GM12878 (cell line): ENCODE results near the gene ARHGAP26. TPM values are rescaled to one million over a fixed set of nuclear protein-coding genes. Genes with fewer than 3 reads are reported as not detected.

Experiments
- ATAC-seq: fragments of 200-7000 bp; cut with Tn5 transposase; 3 replicates; pipeline ENCODE4 v1.9.1; 2020; ENCODE audit warnings: mild to moderate bottlenecking, moderate library complexity
- BruUV-seq: library from RNA; stranded (reverse); fragments of 400-500 nt; replicated peaks from 2 replicates; lab custom pipeline; 2021; lab: Mats Ljungman, UMichigan
- CTCF ChIA-PET: fragments of 300-600 bp; sonication (Branson Sonifier 250); formaldehyde crosslinking; extraction: SDS; loops from one replicate; lab custom pipeline; 2021; ENCODE audit warnings: inconsistent platforms; lab: Yijun Ruan, JAX
- POLR2A ChIA-PET: fragments of 350-600 bp; formaldehyde crosslinking; extraction: SDS; loops from one replicate; lab custom pipeline; 2021; ENCODE audit warnings: inconsistent platforms; lab: Charles Lee
- RAD21 ChIA-PET: fragments of 300-600 bp; sonication (Branson Sonifier 250); formaldehyde crosslinking; loops from one replicate; lab custom pipeline; 2023; ENCODE audit warnings: antibody characterized with exemption; ENCODE audit not compliant: unreplicated experiment; lab: Charles Lee
- SMC1A ChIA-PET: fragments of 300-600 bp; sonication (Branson Sonifier 250); formaldehyde crosslinking; loops from one replicate; lab custom pipeline; 2023; ENCODE audit not compliant: unreplicated experiment, uncharacterized antibody; lab: Charles Lee
- DNase-seq: peaks from one replicate; pipeline ENCODE4 v3.0.0-alpha.2; 2011; ENCODE audit warnings: low read depth, low spot score
- FAIRE-seq: peaks from 3 replicates; lab custom pipeline; 2011; peaks lifted over from hg19 to GRCh38; lab: Jason Lieb, UNC
- H2AFZ ChIP-seq: 2 replicates; pipeline ENCODE4 v1.6.0; 2011; ENCODE audit warnings: low read depth, low read length, control low read depth; ENCODE audit not compliant: control insufficient read depth
- H3K27ac ChIP-seq: 2 replicates; pipeline ENCODE4 v1.5.1; 2011; ENCODE audit warnings: control low read depth; ENCODE audit not compliant: control insufficient read depth, insufficient read depth
- H3K27me3 ChIP-seq, 2 experiments: replicated peaks in 1 of 2; 2 replicates each; pipeline versions ENCODE4 v1.6.0 to v1.6.1; 2011; ENCODE audit warnings: low read length in 1 of 2; ENCODE audit not compliant: control insufficient read depth in 2 of 2, insufficient read depth in 2 of 2
- H3K36me3 ChIP-seq, 2 experiments: 2 replicates each; pipeline ENCODE4 v1.5.1; 2011; ENCODE audit warnings: low read length in 1 of 2; ENCODE audit not compliant: control insufficient read depth in 2 of 2, insufficient read depth in 2 of 2
- H3K4me1 ChIP-seq: 2 replicates; pipeline ENCODE4 v1.6.1; 2011; ENCODE audit warnings: mild to moderate bottlenecking, low read length, moderate library complexity, mixed read lengths; ENCODE audit not compliant: control insufficient read depth, insufficient read depth
- H3K4me2 ChIP-seq: 2 replicates; pipeline ENCODE4 v1.6.0; 2011; ENCODE audit warnings: control low read depth; ENCODE audit not compliant: control insufficient read depth, insufficient read depth
- H3K4me3 ChIP-seq: fragments of 200-600 bp; sonication (generic); 2 replicates; pipeline ENCODE4 v1.5.1; 2016
- H3K79me2 ChIP-seq: 2 replicates; pipeline ENCODE4 v1.6.0; 2011; ENCODE audit warnings: low read length; ENCODE audit not compliant: control insufficient read depth, insufficient read depth
- H3K9ac ChIP-seq: 2 replicates; pipeline ENCODE4 v1.8.0; 2011; ENCODE audit warnings: low read length, control low read depth, mixed read lengths; ENCODE audit not compliant: control insufficient read depth, insufficient read depth
- H3K9me3 ChIP-seq: replicated peaks from 3 replicates; pipeline ENCODE4 v1.5.1; 2011; ENCODE audit warnings: mild to moderate bottlenecking, low read length; ENCODE audit not compliant: control insufficient read depth, insufficient read depth
- H4K20me1 ChIP-seq: 2 replicates; pipeline ENCODE4 v1.6.0; 2011; ENCODE audit not compliant: control insufficient read depth, insufficient read depth
- CHD2 ChIP-seq: IDR thresholded peaks from 2 replicates; pipeline ENCODE4 v1.6.1; 2011; ENCODE audit warnings: low read depth, low read length, improper control_type of control experiment, borderline replicate concordance
- CREM ChIP-seq: IDR thresholded peaks from 2 replicates; pipeline ENCODE4 v1.6.1; 2014; ENCODE audit warnings: antibody characterized with exemption, low read depth
- MTA2 ChIP-seq: fragments of 450-650 bp; IDR thresholded peaks from 2 replicates; pipeline ENCODE4 v1.6.1; 2016; ENCODE audit warnings: low read depth, mild to moderate bottlenecking, moderate library complexity
- MYC ChIP-seq: IDR thresholded peaks from 2 replicates; pipeline ENCODE4 v1.6.1; 2011; ENCODE audit warnings: mild to moderate bottlenecking, low read length, moderate library complexity, inconsistent platforms; ENCODE audit not compliant: insufficient read depth, insufficient replicate concordance, insufficient read length, severe bottlenecking
- NBN ChIP-seq: fragments of 450-650 bp; IDR thresholded peaks from 2 replicates; pipeline ENCODE4 v1.6.1; 2016
- NR2C2 ChIP-seq: IDR thresholded peaks from 2 replicates; pipeline ENCODE4 v1.6.1; 2011; ENCODE audit warnings: borderline replicate concordance, low read depth; ENCODE audit not compliant: control insufficient read depth, insufficient read length
- PAX5 ChIP-seq: IDR thresholded peaks from 2 replicates; pipeline ENCODE4 v1.6.1; 2011; ENCODE audit warnings: low read depth, low read length, borderline replicate concordance
- RB1 ChIP-seq: fragments of 450-650 bp; formaldehyde crosslinking; IDR thresholded peaks from 2 replicates; pipeline ENCODE4 v1.6.1; 2017; ENCODE audit warnings: mild to moderate bottlenecking, borderline replicate concordance
- STAT1 ChIP-seq: fragments of 450-650 bp; conservative IDR thresholded peaks from 2 replicates; pipeline ENCODE4 v1.6.1; 2014; ENCODE audit warnings: antibody characterized with exemption, mild to moderate bottlenecking
- ZNF207 ChIP-seq: fragments of 450-650 bp; IDR thresholded peaks from 2 replicates; pipeline ENCODE4 v1.6.1; 2014; ENCODE audit warnings: antibody characterized with exemption, mild to moderate bottlenecking, borderline replicate concordance
- WGBS: methylation state at CpG from one replicate; pipeline ENCODE4 v1.1.6; 2016; ENCODE audit warnings: low lambda C conversion rate; ENCODE audit not compliant: insufficient replicate concordance, insufficient coverage; ENCODE audit errors: missing lambda C conversion rate; 5-methylcytosine and 5-hydroxymethylcytosine counted together
- in situ Hi-C: fragments of 300-500 bp; cut with MboI; formaldehyde crosslinking; loops from 9 replicates; pipeline ENCODE4 v1.14.3; 2018; ENCODE audit warnings: mixed read lengths
- intact Hi-C: fragments of 100-400 bp; cut with micrococcal nuclease; formaldehyde crosslinking; loops from one replicate; pipeline ENCODE4 v1.14.2; 2022; ENCODE audit not compliant: unreplicated experiment
- polyA plus RNA-seq, 11 experiments: library from polyadenylated mRNA; depleted of rRNA in 4 of 11; unstranded in 6 of 11; stranded (reverse) in 5 of 11; fragments of >200 nt; fragmentation: Nextera tagmentation in 4 of 11; fragmentation: Illumina TruSeq in 1 of 11; extraction: Ambion mirVana in 4 of 11; extraction: Trizol in 1 of 11; gene quantifications; 1 replicate in 1 of 11; 2 replicates in 10 of 11; pipeline versions ENCODE4 v1.2.1 to v1.2.3, GENCODE V29; 2011 to 2016; ENCODE audit warnings: inconsistent platforms in 2 of 11, missing spikeins in 2 of 11, low read depth in 1 of 11
- total RNA-seq, 4 experiments: library from RNA; depleted of rRNA in 3 of 4; stranded (reverse); fragments of >200 nt in 3 of 4; fragmentation: Illumina TruSeq in 1 of 4; extraction: Trizol in 1 of 4; gene quantifications; 2 replicates each; pipeline versions ENCODE4 v1.2.1 to v1.2.3, GENCODE V29; 2013 to 2021
- TF ChIP-seq, protein P1 (sequence below): fragments of 450-650 bp; IDR thresholded peaks from 2 replicates; pipeline ENCODE4 v1.6.1; 2016; ENCODE audit warnings: mild to moderate bottlenecking
- TF ChIP-seq, protein P2 (sequence below): IDR thresholded peaks from 2 replicates; pipeline ENCODE4 v1.6.1; 2012; ENCODE audit warnings: mild to moderate bottlenecking, low read depth, low read length
- TF ChIP-seq, protein P3 (sequence below): fragments of 450-650 bp; IDR thresholded peaks from 2 replicates; pipeline ENCODE4 v1.6.1; 2017; ENCODE audit warnings: mild to moderate bottlenecking

Gene ARHGAP26
- total and polyA plus RNA-seq, 10 of the 15 experiments (the other 5 are each of a cell fraction or from before 2014, with no cell fraction given): 9.4 to 41.5 (median 19.3) TPM

DNA sequence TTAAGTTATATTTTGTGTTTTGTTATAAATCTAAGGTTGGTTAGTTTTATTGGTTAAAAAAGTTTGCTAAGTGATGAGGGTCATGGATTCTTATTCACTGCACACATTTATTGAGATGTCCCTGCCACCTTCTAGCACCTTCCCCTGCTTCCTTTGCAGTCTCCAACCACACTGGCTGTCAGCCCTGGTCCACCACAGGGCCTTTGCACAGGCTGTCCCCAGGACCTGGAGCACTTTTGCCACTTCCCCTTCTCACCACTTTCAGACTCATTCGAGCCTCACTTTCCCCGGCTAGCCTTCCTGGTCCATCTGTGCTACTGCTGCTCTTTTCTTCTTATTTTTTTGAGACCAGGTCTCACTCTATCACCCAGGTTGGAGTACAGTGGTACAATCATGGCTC lies 45.3 kb downstream of the ARHGAP26 start:
- FAIRE-seq (no peak), DNase-seq (no peak), ATAC-seq (no peak)
- Histone ChIP-seq H2AFZ (no peak overlapping the region), H3K36me3 (no peaks in the 10 kb centered on the region), H4K20me1 (no peaks in the 10 kb centered on the region), H3K4me3 (no peak overlapping the region), H3K9ac (no peak overlapping the region), H3K4me2 (no peak overlapping the region), H3K79me2 (no peaks in the 10 kb centered on the region), H3K27ac (no peak overlapping the region), H3K9me3 (no peaks in the 10 kb centered on the region), H3K4me1 (no peaks in the 10 kb centered on the region), H3K27me3 (no peaks in the 10 kb centered on the region)
- RAD21 ChIA-PET: no interaction called here
- 35% methylated on average over 2 of the region's 2 CpGs for WGBS
- POLR2A ChIA-PET: no interaction called here
- in situ Hi-C loops: no loop called here
- CTCF ChIA-PET: no interaction called here
- no peak for TF ChIP-seq CREM
- TF ChIP-seq, protein P1, sequence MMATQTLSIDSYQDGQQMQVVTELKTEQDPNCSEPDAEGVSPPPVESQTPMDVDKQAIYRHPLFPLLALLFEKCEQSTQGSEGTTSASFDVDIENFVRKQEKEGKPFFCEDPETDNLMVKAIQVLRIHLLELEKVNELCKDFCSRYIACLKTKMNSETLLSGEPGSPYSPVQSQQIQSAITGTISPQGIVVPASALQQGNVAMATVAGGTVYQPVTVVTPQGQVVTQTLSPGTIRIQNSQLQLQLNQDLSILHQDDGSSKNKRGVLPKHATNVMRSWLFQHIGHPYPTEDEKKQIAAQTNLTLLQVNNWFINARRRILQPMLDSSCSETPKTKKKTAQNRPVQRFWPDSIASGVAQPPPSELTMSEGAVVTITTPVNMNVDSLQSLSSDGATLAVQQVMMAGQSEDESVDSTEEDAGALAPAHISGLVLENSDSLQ: no peak
- no peak for TF ChIP-seq CHD2
- no peak for TF ChIP-seq STAT1
- no peak for TF ChIP-seq MTA2
- TF ChIP-seq NR2C2: no peak
- TF ChIP-seq, protein P2, sequence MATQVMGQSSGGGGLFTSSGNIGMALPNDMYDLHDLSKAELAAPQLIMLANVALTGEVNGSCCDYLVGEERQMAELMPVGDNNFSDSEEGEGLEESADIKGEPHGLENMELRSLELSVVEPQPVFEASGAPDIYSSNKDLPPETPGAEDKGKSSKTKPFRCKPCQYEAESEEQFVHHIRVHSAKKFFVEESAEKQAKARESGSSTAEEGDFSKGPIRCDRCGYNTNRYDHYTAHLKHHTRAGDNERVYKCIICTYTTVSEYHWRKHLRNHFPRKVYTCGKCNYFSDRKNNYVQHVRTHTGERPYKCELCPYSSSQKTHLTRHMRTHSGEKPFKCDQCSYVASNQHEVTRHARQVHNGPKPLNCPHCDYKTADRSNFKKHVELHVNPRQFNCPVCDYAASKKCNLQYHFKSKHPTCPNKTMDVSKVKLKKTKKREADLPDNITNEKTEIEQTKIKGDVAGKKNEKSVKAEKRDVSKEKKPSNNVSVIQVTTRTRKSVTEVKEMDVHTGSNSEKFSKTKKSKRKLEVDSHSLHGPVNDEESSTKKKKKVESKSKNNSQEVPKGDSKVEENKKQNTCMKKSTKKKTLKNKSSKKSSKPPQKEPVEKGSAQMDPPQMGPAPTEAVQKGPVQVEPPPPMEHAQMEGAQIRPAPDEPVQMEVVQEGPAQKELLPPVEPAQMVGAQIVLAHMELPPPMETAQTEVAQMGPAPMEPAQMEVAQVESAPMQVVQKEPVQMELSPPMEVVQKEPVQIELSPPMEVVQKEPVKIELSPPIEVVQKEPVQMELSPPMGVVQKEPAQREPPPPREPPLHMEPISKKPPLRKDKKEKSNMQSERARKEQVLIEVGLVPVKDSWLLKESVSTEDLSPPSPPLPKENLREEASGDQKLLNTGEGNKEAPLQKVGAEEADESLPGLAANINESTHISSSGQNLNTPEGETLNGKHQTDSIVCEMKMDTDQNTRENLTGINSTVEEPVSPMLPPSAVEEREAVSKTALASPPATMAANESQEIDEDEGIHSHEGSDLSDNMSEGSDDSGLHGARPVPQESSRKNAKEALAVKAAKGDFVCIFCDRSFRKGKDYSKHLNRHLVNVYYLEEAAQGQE: no peak
- TF ChIP-seq ZNF207: no peak
- TF ChIP-seq PAX5: no peak
- TF ChIP-seq RB1: no peak
- TF ChIP-seq MYC: no peak
- no peak for TF ChIP-seq NBN
- TF ChIP-seq, protein P3, sequence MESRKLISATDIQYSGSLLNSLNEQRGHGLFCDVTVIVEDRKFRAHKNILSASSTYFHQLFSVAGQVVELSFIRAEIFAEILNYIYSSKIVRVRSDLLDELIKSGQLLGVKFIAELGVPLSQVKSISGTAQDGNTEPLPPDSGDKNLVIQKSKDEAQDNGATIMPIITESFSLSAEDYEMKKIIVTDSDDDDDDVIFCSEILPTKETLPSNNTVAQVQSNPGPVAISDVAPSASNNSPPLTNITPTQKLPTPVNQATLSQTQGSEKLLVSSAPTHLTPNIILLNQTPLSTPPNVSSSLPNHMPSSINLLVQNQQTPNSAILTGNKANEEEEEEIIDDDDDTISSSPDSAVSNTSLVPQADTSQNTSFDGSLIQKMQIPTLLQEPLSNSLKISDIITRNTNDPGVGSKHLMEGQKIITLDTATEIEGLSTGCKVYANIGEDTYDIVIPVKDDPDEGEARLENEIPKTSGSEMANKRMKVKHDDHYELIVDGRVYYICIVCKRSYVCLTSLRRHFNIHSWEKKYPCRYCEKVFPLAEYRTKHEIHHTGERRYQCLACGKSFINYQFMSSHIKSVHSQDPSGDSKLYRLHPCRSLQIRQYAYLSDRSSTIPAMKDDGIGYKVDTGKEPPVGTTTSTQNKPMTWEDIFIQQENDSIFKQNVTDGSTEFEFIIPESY: no peak
- intact Hi-C loops: no loop called here
- BruUV-seq: no TSS peak
- SMC1A ChIA-PET: no interaction called here
